ENCODE results near the gene GUCA1A.
"Not testable (repeated sequence)": the region's sequence is repeated elsewhere in the genome, so short reads cannot be mapped to it uniquely, and the experiment has no call there.

Gene GUCA1A

DNA sequence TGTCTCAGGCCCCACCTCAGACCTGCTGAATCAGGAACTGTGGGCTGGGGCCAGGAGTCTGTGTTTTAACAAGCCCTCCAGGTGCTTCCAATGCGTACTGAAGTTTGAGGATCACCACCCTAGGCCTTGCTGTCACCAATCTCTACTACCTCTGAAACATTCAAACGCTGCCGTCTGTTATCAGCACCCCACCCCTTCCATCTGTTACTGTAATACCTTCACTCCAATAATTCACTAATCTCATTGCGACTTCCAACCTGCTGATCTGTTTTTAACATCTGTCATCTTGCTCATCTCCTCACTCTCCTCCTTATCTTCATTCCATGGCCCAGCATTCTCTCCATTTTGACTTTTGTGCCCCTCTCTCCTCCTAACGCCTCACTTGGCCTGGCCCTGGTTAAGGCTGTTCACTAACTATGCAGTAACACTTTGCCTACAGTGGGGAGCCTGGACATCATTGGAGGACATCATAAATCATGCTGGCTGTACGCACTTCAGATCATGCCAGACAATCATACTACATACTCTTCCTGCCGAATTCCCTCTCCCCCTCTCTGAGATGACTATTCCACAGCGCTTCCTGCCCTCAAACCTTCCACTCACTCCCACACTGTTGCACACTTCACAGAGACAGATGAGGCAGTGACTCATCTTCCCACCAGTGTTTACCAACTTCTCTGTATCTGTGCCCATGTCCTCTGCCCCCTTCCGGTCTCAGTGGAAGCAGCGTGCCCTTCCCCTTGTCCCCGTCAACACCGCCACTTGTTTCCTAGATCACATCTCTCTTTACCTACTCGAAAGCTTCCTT is 24.6 kb downstream of the GUCA1A start:
- peak; percentile 72 to 82 for DNase-seq (ENCODE audit: low read depth in 2 of 2)
- TF ChIP-seq, protein P1, sequence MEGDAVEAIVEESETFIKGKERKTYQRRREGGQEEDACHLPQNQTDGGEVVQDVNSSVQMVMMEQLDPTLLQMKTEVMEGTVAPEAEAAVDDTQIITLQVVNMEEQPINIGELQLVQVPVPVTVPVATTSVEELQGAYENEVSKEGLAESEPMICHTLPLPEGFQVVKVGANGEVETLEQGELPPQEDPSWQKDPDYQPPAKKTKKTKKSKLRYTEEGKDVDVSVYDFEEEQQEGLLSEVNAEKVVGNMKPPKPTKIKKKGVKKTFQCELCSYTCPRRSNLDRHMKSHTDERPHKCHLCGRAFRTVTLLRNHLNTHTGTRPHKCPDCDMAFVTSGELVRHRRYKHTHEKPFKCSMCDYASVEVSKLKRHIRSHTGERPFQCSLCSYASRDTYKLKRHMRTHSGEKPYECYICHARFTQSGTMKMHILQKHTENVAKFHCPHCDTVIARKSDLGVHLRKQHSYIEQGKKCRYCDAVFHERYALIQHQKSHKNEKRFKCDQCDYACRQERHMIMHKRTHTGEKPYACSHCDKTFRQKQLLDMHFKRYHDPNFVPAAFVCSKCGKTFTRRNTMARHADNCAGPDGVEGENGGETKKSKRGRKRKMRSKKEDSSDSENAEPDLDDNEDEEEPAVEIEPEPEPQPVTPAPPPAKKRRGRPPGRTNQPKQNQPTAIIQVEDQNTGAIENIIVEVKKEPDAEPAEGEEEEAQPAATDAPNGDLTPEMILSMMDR (IDR thresholded peaks at IDR 0.05; ENCODE audit: low read depth, low read length), result no peak
- H3K4me3 ChIP-seq (replicated peaks in 1 of 2; ENCODE audit: low read depth in 2 of 2, low read length in 2 of 2), result no peak overlapping the region

DNA sequence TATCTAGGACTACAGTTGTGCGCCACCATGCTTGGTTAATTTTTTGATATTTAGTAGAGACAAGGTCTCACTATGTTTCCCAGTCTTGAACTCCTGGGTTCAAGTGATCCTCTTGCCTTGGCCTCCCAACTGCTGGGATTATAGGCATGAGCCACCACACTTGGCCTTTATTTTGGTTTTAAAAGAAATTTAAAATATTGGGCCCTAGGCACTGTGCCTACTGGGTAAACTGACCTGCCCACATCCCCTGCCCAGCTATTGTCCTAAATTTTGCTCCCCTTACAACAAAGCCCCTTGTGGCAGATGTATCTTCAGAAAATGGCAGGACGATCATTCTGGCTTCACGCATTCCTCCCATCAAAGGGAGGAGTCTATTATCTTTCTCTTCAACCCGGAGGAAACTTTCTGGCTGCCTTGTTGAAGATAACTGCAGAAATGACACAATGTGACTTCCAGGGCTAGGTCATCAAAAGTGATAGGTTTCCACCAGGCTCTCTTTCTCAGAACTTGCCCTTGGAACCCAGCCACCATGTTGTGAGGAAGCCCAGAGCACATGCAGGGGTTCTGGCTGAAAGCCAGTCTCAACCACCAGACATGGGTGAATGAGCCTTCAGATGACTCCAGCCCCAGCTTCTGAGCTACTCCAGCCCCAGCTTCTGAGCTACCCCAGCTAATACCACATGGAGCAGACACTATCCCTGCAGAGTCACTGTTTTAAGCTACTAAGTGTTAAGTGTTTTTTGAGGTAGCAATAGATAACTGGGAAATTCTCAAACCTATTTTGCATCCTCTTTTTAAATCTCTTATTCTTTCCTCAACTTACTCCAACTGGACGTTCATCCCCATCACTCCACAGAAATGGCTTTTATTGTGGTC is 26.2 kb downstream of the GUCA1A start:
- TF ChIP-seq, protein P1 (IDR thresholded peaks at IDR 0.05; ENCODE audit: low read depth, low read length), result no peak
- peak; percentile 66 to 73 for DNase-seq (ENCODE audit: low read depth in 2 of 2)
- no peak overlapping the region for H3K4me3 ChIP-seq (replicated peaks in 1 of 2; ENCODE audit: low read depth in 2 of 2, low read length in 2 of 2)

DNA sequence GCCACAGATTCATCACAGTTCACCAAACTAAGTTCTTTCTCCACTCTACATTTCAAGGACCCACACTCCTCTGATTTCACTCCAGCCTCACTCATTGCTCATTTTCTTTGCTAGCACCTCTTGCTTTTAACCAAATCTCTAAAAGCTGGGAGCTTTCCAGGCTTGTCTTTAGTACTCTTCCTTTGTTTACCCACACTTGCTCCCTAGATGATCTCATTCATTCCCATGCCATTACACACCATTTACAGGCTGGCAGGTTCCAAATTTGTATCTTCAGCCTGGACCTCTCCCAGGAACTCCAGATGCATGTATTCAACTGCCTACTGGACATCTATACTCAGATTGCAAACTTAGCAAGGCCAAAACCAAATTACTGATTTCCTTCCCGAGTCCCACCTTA is 26.9 kb downstream of the GUCA1A start:
- peak; percentile 89 to 93 for DNase-seq (ENCODE audit: low read depth in 2 of 2)
- no peak overlapping the region for H3K4me3 ChIP-seq (replicated peaks in 1 of 2; ENCODE audit: low read depth in 2 of 2, low read length in 2 of 2)
- TF ChIP-seq, protein P1 (IDR thresholded peaks at IDR 0.05; ENCODE audit: low read depth, low read length), result no peak

DNA sequence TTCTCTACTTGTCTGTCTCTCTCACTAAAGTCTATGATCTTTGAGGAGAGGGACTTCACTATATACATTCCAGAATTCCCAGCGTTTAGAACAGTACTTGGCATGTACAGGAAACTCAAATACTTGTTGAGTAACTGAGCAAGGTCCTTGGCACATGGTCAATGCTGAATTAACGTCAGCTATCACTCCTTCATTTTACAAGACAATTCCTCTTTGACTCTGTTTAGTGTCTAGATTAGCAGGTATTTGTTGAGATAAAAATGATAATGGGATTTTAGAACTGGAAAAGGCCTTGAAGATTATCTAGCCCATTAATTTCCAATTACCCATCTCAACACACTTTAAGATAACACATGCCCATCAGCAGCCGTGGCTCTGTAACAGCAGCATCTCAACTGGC is 28.2 kb downstream of the GUCA1A start:
- H3K4me3 ChIP-seq (replicated peaks in 1 of 2; ENCODE audit: low read depth in 2 of 2, low read length in 2 of 2), result no peak overlapping the region
- TF ChIP-seq, protein P1 (IDR thresholded peaks at IDR 0.05; ENCODE audit: low read depth, low read length), result no peak
- peak in 1 of 2 donors; percentile 54 for DNase-seq (ENCODE audit: low read depth in 2 of 2)

DNA sequence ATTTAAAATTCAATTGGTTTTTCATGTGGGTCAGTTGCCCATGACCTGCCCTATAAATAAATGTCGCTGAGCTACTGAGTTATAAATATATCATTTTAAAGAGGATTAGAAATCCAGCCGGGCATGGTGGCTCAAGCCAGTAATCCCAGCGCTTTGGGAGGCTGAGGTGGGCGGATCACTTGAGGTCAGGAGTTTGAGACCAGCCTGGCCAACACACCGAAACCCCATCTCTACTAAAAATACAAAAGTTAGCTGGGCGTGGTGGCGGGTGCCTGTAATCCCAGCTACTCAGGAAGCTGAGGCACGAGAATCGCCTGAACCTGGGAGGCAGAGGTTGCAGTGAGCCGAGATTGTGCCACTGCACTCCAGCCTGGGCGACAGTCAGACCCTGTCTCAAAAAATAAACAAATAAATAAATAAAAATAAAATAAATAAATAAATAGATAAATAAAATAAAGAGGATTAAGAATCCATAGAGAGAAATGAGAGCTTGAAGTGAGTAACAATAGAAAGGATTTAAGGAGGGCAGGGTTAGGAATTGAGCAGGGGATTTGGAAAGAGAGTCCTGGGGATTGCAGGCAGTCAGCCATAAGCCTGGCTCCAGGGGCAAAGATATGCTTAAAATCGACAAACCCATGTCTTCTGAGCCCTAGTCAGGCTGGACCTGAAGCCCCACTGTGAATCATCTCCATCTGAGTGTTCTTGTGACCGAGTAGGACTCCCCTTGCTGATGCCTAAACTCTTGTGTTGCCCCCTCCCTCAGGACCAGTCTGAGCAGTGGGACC is 29.2 kb downstream of the GUCA1A start:
- DNase-seq (ENCODE audit: low read depth in 2 of 2); H3K4me3 ChIP-seq (replicated peaks in 1 of 2; ENCODE audit: low read depth in 2 of 2, low read length in 2 of 2): not testable (repeated sequence)

DNA sequence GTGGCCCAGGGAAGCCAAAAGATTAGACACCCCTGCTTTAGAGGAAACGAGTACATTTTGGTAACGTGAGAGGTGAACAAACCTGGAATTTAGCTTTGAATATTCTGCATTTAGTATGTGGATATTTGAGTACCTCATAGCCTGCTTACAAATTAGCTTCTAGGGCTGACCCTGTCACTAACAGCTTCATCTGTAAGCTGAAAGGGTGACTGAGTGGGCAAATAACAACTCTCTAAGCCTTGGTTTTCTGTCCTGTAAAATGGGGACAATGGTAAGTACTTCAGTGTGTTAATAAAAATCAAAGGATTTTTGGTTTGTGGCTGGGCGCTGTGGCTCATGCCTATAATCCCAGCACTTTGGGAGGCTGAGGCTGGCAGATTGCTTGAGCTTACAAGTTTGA is 30.0 kb downstream of the GUCA1A start:
- no peak for DNase-seq (ENCODE audit: low read depth in 2 of 2)
- H3K4me3 ChIP-seq (replicated peaks in 1 of 2; ENCODE audit: low read depth in 2 of 2, low read length in 2 of 2), result no peak overlapping the region
- TF ChIP-seq, protein P1 (IDR thresholded peaks at IDR 0.05; ENCODE audit: low read depth, low read length), result no peak
